Central memory CD4-positive, alpha-beta T cell (primary cell): ENCODE data around the gene CLDN17.

Experiments
- DNase-seq: peaks from one replicate; pipeline ENCODE4 v3.0.0; 2022
- total RNA-seq, 3 experiments: gene quantifications; one replicate each; lab custom pipeline; 2026; lab: John Stamatoyannopoulos, UW

Gene CLDN17, protein sequence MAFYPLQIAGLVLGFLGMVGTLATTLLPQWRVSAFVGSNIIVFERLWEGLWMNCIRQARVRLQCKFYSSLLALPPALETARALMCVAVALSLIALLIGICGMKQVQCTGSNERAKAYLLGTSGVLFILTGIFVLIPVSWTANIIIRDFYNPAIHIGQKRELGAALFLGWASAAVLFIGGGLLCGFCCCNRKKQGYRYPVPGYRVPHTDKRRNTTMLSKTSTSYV
- total RNA-seq: 0 reads per million in 3 experiments

DNA sequence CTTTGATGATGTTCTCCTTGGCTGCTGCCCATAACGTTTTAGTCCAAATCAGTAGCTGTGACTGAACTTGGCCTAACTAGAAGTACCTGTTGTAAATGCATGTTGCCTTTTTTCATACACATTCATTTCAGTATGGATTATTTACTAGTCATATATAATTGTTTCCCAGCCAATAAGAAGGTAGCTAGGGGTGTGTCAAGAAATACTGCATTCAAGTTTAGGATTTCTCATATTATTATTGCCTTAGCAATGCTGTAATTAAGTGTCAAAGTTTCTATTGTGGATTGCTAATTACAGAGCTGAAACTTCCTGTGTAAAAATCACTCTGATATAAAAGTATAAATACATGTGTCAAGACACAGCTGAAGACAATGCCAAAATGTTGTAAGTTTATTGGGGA is at the start of gene CLDN17:
TSS of gene CLDN17 (minus strand) at position 101 of the 400 bp plus-strand sequence. CDS start 188 bp downstream, outside the sequence.
- DNase-seq: no peak

DNA sequence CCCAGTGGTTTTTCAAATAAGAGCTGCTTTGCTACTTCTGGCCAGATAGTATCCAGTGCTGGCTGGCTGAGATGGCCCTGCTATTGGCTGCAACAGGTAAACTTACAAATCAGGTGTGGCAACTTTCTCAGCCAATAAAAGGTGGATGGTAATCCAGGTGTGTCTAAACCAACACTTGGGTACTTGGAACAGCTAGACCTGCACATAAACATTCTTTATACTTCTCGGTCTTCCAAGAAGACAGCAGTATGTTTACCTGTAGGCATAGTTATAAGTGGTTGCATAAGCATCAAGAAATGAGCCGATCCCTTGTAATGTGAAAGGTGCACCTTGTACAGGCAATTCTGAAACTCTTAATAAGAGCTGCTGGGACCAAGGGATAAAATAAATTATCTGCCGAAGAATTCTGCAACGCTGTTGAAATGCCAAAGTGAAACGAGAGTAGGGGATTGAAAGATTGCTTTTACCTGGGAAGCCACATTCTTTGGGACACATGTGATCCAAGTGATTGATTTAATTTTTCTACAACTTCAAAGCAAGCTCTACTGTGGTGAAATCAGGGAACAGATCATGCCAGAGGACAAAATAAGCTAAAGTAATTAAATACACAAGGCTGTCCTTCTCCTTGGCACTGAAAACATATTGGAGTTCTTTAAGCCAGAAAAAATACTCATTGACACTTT is 49.6 kb upstream of the CLDN17 start, which contains the start of gene CLDN8:
TSS of gene CLDN8 (minus strand) at position 57 of the 683 bp plus-strand sequence. CDS start 172 bp downstream, outside the sequence.
- no peak for DNase-seq

DNA sequence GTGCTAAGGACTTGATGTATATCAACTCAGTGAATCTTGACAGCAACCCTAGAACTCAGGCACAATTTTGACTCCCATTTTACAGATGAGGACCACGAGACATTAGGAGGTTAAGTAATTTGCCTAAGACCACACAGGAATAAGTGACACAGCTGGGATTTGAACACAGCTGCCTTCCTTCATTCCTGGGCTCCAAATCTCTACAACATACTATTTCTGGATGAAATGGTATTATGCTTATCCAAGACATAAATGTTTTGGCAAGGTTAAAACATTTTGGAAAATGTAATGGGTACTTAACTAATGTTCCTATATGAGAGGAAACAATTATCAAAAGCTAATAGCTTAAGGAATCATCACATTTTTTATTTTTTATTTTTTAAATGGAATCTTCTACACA is 44.5 kb upstream of the CLDN17 start:
- no peak for DNase-seq

DNA sequence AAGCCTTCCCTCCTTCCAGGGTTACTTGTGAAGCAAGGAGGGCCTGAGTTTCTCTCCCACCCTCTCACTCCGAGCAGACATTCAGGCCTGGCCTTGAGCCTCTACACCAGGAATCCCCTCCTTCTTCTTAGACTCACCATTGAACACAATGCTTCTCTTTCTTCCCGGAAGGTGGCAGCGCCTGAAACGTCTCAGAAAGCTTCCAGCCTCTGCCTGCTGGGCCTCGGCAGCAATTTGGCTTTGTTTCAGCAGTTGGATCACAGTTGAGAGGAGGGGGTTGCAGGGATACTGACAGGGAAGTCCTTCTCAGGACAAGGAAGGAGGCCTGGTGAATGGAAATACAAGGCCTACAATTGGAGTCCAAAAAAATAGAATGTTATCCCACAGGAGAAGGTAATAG is 43.0 kb upstream of the CLDN17 start:
- DNase-seq: no peak

DNA sequence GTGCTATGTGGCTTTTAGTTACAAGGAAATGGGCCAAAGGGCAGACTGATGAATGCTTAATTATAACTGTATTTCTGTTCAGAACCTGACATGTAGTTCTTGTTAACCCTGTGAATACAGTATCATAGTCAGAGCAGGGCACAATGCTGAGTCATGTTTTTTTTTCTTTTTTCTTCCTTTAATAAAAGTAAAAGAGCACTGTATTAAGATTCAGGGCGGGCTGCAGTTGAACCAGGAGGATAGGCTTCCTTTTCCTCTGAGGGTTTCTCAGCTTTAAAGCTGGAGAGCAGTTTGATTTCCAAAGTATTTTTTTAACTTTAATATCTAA is 40.6 kb upstream of the CLDN17 start:
- no peak for DNase-seq

DNA sequence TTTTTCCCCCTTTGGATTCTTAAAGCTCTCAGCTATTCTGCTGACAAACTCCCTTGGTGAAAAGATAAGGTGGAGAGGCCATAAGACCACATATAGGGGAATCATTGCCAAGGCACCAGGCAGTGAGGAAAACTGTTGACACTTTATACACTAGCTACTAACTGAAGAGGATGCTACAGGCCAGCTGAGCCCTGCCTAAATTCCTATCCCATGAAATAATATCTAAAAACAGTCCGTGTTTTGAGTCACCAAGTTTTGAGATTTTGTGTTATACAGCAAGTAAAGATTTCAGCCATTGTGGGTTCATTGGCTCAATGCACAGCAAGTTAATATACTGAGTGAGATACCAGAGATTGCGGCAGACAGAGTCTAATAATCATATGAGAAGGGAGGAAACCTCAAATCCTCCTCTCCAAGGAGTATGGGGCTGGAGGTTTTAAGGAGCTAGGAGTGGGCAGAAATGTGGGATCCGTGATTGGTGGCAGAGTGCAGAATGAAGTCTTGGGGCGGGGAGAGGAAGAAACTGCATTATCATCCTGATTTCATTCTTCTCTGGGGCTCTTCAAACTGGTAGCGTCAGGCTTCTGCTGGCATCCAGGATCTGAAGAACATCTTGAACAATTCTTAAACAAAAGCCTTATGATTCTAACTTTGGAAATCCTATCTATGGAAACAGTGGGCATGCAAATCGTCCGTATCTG is 40.1 kb upstream of the CLDN17 start:
- DNase-seq: no peak

DNA sequence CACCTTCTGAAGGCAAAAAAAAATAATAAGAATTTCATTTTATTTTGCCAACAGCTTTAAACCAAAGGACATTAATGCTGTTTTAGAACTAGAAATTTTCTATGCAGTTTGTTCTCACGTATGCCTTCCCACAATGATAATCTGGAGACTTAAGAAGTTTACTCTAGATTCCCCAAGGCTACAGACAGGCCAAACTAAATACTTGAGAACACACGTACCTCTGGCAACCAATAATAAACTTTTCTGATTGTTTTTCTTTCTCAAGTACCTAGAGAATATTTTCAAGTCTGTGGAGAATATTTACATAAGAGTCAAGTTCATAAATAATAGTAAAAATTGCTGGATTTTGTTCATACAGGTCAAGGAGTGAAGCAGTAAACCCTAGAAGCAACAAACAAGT is 33.4 kb upstream of the CLDN17 start:
- no peak for DNase-seq

DNA sequence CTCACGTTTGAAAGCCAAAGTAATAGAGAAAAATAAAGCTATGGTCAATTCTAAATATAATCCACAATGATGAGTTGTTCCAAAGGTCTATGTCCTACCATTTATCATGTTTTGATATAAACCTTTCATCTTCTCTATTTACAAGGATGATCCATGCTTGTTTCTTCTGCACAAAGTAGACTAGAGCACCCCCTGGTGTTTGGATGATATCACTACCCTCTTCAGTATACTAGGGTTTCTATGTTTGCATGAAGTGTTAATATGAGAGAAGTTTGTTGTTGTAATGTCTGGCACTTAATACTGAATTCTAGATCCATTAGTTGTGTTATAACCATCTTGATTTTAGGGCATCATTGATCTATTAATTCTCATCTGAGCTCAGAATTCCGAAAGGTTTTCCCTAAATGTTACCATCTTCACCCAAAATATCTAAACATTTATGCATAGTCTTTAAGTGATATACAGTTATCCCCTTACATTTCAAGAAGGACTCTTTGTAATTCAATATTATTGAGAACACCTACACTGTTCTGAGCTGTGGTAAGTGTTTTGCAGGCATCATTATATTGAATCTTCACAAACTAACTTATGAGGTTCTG is 28.2 kb upstream of the CLDN17 start:
- DNase-seq: no peak

DNA sequence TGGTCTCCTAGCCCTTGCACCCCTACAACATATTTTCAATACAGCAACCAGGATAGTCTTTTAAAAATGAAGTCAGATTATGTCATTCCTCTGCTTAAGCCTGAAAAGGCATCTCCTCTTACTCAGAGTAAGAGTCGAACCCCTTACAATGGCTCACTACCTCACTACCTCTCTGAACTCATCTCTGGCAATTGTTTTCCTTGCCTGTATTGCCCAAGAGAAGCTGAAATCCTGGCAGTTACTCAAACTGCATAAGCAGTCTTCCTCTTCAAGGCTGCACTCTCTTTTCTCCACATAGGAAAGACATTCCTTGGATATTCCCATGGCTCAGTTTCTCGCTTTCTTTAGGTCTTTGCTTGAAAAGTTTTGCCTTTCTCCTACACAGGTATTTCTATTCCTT is 26.6 kb upstream of the CLDN17 start:
- no peak for DNase-seq

DNA sequence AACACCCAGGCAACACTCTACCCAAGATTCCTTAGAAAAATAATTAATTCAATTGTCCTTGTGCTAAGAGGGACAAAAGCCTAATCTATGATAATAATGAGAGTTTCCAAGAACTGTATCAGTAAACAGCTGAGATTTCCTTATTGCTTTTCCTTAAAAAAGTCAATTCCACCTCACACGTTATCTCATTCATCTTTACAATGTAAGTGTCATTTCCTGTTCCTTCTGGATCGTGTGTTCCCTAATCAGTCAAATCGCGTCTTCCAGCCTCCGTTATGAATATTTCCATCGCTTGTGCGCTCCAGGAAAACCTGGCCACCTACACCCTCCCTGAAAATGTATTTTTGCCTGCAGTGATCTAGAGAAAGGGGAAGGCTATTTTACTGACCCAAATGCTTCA is 23.9 kb upstream of the CLDN17 start:
- DNase-seq: no peak

DNA sequence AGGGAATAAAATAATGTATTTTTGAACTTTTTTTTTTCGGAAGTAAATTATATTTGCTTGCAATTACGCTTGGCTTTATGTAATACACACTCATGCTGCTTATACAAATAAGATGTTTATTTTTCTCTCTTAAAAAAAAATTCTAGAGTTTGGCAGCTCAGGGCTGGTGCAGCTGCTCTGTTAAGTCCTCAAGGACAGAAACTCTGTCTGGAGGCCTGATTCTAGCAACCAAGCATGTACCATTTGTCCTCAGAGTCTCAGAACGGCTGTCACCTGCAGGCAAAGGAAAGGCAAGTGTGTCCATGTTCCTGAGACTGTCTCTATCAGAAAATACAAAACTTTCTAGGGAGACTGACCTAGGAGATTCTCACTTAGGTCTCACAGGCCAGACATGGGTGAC is 23.2 kb upstream of the CLDN17 start:
- DNase-seq: no peak

DNA sequence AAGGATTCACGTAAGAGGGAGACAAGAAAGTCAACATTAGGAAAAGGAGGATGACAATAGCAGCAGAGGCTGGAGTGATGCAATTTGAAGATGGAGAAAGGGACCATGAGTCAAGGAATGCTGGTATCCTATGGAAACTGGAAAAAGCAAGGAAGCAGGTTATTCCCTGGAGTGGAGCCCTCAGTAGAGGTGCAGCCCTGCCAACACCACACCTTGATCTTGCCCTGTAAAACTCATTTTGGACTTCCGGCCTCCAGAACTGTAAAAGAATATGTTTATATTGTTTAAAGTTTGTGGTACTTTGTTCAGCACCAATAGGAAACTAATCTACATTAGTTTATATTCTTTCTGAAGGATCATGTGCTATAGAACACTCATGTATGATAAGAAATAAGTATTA is 19.6 kb upstream of the CLDN17 start:
- DNase-seq: no peak

DNA sequence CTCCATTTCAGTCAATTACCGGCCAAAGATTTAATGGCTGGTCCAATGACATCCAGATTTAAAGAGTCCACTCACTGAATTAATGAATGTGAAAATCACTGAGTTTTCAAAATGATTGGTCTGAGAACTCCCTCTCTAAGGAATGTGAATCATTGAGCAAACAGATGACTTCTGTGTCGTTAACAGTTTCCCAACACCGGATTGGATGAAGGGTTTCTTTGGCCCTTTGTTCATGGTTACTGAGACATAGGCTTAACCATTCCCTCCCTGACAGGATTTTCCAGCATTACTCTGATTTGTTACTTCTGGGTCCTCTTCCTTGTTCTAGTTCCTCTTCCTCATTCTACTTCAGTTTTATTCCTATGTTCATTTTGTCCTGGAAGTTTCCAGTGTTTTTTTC is 1.5 kb upstream of the CLDN17 start:
- no peak for DNase-seq

DNA sequence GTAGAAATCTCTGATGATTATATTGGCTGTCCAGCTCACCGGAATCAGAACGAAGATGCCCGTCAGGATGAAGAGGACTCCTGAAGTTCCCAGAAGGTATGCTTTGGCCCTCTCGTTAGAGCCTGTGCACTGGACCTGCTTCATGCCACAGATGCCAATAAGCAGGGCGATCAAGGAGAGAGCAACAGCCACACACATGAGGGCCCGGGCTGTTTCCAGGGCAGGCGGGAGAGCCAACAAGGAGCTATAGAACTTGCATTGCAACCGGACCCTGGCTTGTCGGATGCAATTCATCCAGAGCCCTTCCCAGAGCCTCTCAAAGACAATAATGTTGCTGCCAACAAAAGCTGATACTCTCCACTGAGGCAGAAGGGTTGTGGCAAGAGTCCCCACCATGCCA is 434 bp downstream of the CLDN17 start:
- no peak for DNase-seq

DNA sequence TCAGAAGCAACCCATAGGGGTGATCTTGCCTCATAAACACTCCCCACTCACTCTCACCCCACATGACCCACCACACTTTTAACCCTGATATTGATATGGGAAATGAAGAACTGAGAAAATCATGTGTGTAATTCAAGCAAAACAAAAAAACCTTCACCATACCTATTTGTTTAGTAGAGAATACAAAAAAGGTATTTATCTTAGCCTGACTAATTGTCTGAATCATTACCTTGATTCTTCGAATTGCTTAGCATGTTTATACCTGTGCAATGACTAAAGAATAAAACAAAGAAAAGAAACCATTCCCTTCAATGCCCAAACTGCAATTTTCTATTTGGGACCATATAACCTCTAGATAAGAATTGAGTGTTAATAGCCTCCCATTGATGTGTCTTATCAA is 1.8 kb downstream of the CLDN17 start:
- DNase-seq: no peak

DNA sequence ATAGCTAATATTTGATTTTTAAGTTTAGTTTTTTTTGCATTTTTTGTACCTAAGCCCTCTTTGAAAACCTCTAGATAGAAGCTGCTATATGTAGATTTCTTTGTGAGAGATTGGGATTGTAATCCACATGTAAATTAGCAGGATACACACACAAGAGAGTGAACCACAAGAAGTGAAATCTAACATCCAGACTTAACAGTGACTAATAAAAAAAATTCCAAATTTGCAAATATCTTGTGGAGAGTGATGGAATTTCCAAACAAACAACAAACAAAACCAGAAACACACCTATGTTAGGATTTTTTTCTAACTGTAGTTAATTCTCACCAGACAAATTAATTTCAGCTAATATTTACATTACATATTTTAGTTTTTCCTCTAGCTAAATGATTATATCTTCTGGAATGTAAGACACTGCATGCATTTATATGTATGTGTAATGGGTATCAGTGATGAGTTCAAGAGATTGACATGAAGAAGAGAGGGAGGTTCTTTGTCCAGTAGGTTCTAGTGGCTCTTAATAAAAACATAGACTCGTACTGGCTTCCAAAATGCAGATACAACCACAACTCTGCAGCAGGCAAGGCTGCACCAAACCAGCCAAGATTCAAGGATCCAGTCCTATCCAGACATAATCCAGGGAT is 12.8 kb downstream of the CLDN17 start:
- DNase-seq: no peak

DNA sequence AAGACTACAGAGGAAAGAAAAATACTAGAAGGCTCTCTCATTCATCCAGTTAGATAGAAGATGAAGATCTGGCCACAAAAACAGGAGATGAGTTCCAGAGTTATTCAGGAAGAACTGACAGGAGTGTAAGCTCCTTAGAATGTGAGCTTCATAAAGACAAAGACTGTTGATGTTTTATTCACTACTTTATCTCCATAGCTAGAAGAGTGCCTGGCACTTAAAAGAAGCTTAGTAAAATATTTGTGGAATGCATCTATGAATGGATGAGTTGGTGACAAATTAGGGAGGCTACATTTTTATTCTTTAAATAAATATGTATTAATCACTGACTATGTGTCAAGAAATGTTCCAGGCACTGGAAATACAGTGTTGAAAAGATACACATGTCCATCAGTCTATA is 13.8 kb downstream of the CLDN17 start:
- no peak for DNase-seq

DNA sequence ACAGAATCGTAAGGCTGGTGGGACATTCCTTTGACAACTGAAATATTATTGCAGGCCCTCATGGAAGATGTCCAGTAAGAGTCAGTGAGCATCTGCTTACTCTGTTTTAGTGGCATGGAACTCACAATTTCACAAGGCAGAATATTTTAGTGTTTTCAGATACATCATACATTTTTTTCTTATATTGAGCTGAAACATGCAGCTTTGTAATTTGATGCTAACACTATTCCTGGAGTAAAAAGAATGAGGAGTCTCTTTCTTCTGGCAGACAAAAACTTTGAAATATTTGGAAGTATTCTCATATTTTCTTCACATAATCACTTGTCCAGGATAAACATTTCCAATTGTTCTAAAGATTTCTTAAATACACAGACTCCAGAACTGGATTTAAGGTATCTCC is 17.7 kb downstream of the CLDN17 start:
- no peak for DNase-seq

DNA sequence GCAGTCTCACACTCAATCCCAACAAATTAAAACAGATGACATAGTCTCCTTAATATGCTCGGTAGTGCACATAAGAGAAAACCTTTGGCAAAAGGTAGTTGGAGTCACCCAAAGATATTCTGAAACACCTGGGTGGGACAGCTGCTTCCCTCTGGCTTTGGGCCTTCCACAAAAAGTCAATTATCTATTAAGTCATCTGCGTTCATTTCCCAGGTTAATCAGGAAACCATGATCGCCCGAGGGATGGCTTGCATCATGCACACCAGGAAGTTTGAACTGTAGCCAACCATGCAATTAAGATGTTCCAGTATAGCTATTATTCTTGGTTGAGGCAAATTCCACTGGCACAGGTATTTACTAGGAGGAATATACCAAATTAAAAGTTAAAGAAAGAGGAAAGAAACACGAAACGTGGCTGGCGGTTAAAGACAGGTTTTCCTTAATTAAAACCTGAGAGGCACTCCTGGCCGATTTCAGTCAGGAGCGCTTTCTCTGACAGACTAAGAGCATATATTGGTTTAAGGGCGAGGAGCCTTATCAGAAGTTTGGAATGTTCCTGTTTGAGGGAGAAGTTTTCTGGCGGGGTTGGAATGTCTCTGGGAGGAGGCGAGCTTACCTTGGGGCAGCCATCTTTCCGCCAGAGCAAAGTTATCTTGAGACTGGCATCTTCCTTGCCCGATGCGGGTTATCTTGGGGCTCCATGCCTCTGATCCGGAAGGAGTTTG is 19.9 kb downstream of the CLDN17 start:
- no peak for DNase-seq

DNA sequence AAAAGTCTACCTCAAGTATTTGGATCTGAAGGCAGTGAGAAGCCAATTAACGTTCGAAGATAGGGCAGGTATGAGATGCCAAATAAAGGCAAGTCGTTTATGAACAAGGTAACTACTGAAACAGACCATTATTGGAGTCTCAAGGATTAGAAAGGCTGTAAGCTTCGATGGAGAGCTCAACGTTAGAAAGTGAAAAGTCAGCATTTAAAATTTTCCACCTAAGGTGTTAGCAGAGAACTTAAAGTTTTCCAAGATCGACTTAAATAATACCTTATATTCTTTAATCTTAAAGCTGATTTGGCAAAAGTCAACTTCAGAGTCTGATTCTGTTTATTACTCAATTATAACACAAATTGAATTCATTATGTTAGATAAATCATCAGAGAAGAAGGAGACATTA is 28.1 kb downstream of the CLDN17 start:
- no peak for DNase-seq

DNA sequence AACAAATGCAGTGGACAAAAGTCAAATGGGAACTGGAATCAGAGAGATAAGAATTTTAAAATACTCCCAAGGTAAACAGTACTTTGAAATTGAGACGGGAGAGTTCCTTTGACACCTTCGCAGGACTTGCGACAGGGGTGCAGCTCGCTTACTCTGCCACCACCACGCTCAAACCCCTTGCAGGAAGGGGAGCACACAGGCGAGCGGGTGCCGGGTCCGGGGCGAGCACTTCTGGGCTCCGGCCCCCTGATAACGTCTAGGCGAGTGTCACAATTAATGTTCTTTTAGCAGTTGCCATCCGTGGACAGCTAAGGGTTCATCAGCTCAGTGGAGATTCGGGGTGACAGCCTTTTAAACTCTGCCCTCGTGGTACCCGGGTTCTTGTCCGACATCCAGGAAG is 37.4 kb downstream of the CLDN17 start:
- no peak for DNase-seq

DNA sequence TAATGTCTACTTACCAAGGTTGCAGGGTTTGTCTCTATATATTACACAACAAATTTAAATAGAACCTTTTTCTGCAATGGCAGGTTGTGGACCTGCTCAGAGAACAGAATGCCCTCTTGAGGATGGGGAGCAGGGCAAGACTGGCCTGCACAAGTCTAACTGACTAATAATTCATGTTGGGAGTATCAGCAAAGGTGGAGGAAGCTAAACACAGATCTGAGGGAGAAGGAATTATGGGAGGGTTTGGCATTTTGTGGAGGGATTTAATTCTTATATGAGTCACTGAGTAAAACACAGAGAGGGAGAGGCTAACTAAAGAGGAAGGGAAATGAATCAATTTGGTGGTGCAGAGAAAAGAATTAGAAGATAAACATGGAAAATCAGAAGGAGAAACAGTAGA is 40.0 kb downstream of the CLDN17 start:
- DNase-seq: no peak

DNA sequence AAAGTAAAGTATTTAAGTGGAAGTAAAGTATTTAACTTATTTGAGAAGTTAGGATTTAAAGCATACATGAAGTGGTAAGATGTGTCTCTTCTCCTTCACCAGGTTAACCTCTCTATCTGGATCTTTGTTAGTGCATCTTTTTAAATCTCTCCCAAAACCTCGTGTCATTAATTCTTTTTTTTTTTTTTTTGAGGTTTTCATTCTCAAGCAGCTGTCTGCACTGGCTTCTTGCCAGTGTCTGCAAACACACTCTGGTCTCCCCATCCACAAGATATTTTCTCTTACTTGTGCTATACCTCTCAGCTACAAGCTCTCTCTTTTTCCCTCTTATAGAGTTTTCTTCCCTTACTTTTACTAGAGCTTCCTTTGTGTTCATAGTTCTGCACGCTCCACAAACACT is 49.0 kb downstream of the CLDN17 start:
- no peak for DNase-seq
